HL-60 (cell line): Measurements from ENCODE around the gene MAPT.

ENCODE experiments used
- DNase-seq, 2 experiments: peaks; one replicate each; pipeline ENCODE4 v3.0.0-alpha.2; 2010 to 2020; ENCODE audit warnings: low read depth in 1 of 2, low spot score in 1 of 2
- H3K27ac ChIP-seq: fragments of 250-450 bp; sonication (Bioruptor Pico); replicated peaks from 2 replicates; pipeline ENCODE4 v1.5.1; 2020; ENCODE audit warnings: mild to moderate bottlenecking, moderate library complexity
- H3K27me3 ChIP-seq: fragments of 250-450 bp; sonication (Bioruptor Pico); 2 replicates; pipeline ENCODE4 v1.5.1; 2021; ENCODE audit warnings: mild to moderate bottlenecking, moderate library complexity; ENCODE audit not compliant: insufficient read depth, poor library complexity, severe bottlenecking
- H3K4me3 ChIP-seq: replicated peaks from 2 replicates; pipeline ENCODE4 v1.5.1; 2011; ENCODE audit warnings: mild to moderate bottlenecking, control low read depth, low read length; ENCODE audit not compliant: insufficient read depth
- CTCF ChIP-seq: IDR thresholded peaks from one replicate; pipeline ENCODE4 v1.5.1; 2011; ENCODE audit warnings: low read length, control low read depth, inconsistent platforms; ENCODE audit not compliant: insufficient read depth
- GABPA ChIP-seq: IDR thresholded peaks from 2 replicates; pipeline ENCODE4 v1.6.1; 2012; ENCODE audit warnings: low read depth
- POLR2AphosphoS5 ChIP-seq: IDR thresholded peaks from 2 replicates; pipeline ENCODE4 v1.6.1; 2012; ENCODE audit warnings: low read depth
- REST ChIP-seq: IDR thresholded peaks from 2 replicates; pipeline ENCODE4 v1.6.1; 2012; ENCODE audit warnings: low read depth; ENCODE audit not compliant: insufficient replicate concordance
- SPI1 ChIP-seq: IDR thresholded peaks from 2 replicates; pipeline ENCODE4 v1.6.1; 2012; ENCODE audit warnings: low read depth, mild to moderate bottlenecking, borderline replicate concordance

The MAPT gene

GRCh38 chr17:45967378-45967777, 73.0 kb downstream of the MAPT start:
- no peak for DNase-seq
- TF ChIP-seq REST (no peak), SPI1 (no peak), CTCF (no peak), POLR2AphosphoS5 (no peak), GABPA (no peak)
- Histone ChIP-seq H3K4me3 (no peak overlapping the region), H3K27me3 (peaks cover 12% of the 10 kb centered on the region), H3K27ac (no peak overlapping the region)

DNA sequence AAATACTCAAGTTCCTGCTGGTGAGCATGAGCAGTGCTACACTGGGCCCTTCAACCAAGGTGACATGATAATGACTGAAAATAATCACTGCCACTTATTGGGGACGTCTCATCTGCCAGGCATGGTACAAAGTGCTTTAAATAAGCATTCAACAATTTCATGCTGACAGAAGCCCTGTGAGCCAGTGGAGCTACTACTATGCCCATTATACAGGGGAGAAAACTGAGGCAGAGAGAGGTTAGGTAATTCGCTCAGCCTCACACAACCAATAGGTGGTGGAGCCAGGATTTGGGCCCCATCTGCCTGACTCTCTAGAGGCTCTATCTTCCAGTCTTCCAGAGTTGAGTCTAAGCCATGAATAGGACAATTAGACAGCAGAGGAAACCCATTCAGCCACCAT, 74.4 kb downstream of the MAPT start:
- H3K4me3 ChIP-seq: no peak overlapping the region
- TF ChIP-seq SPI1 (no peak), REST (no peak), GABPA (no peak), POLR2AphosphoS5 (no peak), CTCF (no peak)
- peaks cover 12% of the 10 kb centered on the region for H3K27me3 ChIP-seq
- DNase-seq: no peak
- no peak overlapping the region for H3K27ac ChIP-seq

DNA sequence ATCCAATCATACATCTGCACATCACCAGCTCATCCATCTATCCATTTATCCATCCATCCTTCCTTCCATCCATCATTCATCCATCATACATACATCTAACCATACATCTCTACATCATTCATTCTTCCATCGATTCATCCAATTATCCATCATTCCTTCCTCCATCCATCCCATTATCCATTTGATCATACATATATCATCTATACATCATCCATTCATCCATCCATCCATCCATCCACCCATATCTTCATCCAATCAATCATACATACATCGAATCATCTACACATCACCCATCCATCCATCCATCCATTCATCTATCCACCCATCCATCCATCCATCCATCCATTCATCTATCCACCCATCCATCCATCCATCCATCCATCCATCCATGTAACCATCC, 75.4 kb downstream of the MAPT start:
- DNase-seq: no peak
- Histone ChIP-seq H3K4me3 (no peak overlapping the region), H3K27me3 (peaks cover 12% of the 10 kb centered on the region), H3K27ac (no peak overlapping the region)
- no peak for TF ChIP-seq GABPA
- TF ChIP-seq REST: no peak
- no peak for TF ChIP-seq CTCF
- no peak for TF ChIP-seq POLR2AphosphoS5
- no peak for TF ChIP-seq SPI1
